ENCODE results near the gene LRRC37A. TPM values are rescaled to one million over a fixed set of nuclear protein-coding genes. Genes with fewer than 3 reads are reported as not detected.
"Not testable (repeated sequence)": the region's sequence is repeated elsewhere in the genome, so short reads cannot be mapped to it uniquely, and the experiment has no call there.

Gene LRRC37A
- total and polyA plus RNA-seq, 4 donors: 1.0 to 7.7 (median 3.4) TPM

- no peaks in the 10 kb centered on the region for H3K4me1 ChIP-seq (ENCODE audit: control insufficient read depth in 1 of 2, insufficient read depth in 2 of 2, low read length in 2 of 2)
- H3K27me3 ChIP-seq (ENCODE audit: control insufficient read depth in 1 of 2, insufficient read depth in 2 of 2, low read length in 1 of 2): no peaks in the 10 kb centered on the region
- no peak overlapping the region for H3K4me3 ChIP-seq (ENCODE audit: low read length in 2 of 2)
- no peaks in the 10 kb centered on the region for H3K9me3 ChIP-seq (ENCODE audit: control insufficient read depth, low read length)
- no peak overlapping the region for H3K27ac ChIP-seq (ENCODE audit: low read depth in 1 of 2, low read length in 2 of 2)
- intact Hi-C loops (cut with DNase I): loop anchor here in 1 of 2 donors (5.0 kb wide), 1 partner anchor 672 kb away; no protein-coding TSS in a partner anchor
- no peak for DNase-seq
- no peak for ATAC-seq (ENCODE audit: low FRiP score)
- WGBS, 2 donors: 69 to 76% methylated on average over 3 of the region's 3 CpGs
- H3K36me3 ChIP-seq (ENCODE audit: control insufficient read depth in 1 of 2, insufficient read depth in 2 of 2, low read length in 1 of 2): no peaks in the 10 kb centered on the region
These were observed 30.3 kb upstream of the LRRC37A start for GRCh38 chr17:46264456-46265198.

DNA sequence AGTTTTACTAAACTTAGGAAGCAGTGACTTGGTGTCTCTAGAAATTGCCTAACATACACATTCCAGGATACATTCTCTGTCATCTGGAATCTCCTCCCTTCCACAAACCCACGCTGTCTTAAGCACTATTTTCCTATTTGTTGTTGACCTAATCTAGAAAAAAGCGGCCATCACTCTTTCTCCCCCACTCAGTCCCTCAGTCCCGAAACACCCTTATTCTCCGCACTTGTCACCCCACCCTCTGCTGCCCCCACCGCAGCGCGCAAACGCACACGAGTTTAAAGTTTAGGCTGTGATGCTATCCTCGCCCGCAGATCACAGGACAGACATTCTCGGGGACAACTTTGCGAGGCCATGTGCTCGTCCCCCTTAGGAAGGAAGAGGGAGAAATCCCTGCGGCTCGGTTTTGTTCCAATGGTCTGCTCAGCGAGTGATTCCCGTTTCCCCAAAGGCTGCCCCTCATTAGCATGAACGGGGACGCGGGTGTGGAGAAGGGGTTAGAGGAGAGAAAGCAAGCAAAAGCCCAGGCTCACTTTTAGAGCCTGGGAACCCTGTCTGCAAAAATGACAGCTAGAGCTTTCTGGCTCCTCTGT, 28.8 kb upstream of the LRRC37A start:
- 5 to 6% methylated on average over 21 of the region's 21 CpGs for WGBS, 2 donors
- H3K27me3 ChIP-seq (ENCODE audit: control insufficient read depth in 1 of 2, insufficient read depth in 2 of 2, low read length in 1 of 2); H3K36me3 ChIP-seq (ENCODE audit: control insufficient read depth in 1 of 2, insufficient read depth in 2 of 2, low read length in 1 of 2); H3K9me3 ChIP-seq (ENCODE audit: control insufficient read depth, low read length); H3K4me1 ChIP-seq (ENCODE audit: control insufficient read depth in 1 of 2, insufficient read depth in 2 of 2, low read length in 2 of 2): not testable (repeated sequence)
- intact Hi-C loops (cut with DNase I): loop anchor here in 1 of 2 donors (5.0 kb wide), 1 partner anchor 674 kb away; no protein-coding TSS in a partner anchor
- DNase-seq (peak in 1 of 2 donors; percentile 82), ATAC-seq (ENCODE audit: low FRiP score) (peak; percentile 49)
- peak overlapping the region in 1 of 2 donors; percentile 87 for H3K27ac ChIP-seq (ENCODE audit: low read depth in 1 of 2, low read length in 2 of 2)
- H3K4me3 ChIP-seq (ENCODE audit: low read length in 2 of 2): peak overlapping the region; percentile 35 to 45

DNA sequence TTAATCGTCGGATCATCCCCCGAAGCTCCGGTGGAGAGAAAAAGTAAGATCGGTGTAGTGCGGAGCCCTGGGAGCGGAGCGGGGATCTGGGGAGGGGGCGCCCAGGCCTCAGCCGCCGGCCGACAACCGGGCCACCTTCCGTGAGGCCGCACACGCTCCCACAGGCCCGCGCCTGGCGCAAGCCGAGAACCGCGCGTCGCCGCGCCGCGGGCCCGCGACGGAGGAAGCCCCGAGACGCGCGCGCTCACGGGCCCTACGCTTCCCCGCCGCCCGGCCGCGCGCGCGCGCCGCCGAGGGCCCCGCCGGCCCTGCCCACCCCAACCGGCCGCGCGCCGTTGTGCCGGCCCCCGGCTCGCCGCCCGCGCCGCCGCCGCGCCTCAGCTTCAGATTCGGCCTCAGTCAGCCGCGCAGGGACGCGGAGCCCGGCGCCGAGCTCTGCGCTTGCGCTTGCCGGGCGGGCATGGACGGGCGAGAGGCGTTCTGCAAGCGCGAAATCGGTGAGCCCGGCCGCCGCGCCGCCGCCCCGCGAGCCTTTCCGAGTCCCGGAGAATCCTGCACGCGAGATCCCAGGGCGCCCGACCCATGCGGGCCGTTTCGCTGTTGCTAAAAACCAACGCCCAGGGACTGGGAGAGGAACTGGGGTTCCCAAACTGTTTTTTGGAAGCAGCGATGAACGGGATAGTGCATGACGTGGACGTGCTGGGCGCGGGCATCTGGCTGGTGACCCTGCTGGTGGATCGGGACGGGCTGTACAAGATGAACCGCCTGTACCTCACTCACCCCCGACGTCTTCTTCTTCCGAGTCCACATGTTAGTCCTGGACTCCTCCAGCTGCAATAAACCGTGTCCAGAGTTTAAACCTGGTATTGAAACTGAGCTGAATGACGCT, 28.0 kb upstream of the LRRC37A start:
- 0% methylated on average over 97 to 116 of the region's 116 CpGs for WGBS, 2 donors
- Histone ChIP-seq H3K36me3 (ENCODE audit: control insufficient read depth in 1 of 2, insufficient read depth in 2 of 2, low read length in 1 of 2) (no peaks in the 10 kb centered on the region), H3K9me3 (ENCODE audit: control insufficient read depth, low read length) (no peaks in the 10 kb centered on the region), H3K27me3 (ENCODE audit: control insufficient read depth in 1 of 2, insufficient read depth in 2 of 2, low read length in 1 of 2) (no peaks in the 10 kb centered on the region), H3K4me3 (ENCODE audit: low read length in 2 of 2) (peak overlapping the region; percentile 45 to 59), H3K27ac (ENCODE audit: low read depth in 1 of 2, low read length in 2 of 2) (peak overlapping the region in 1 of 2 donors; percentile 87), H3K4me1 (ENCODE audit: control insufficient read depth in 1 of 2, insufficient read depth in 2 of 2, low read length in 2 of 2) (no peaks in the 10 kb centered on the region)
- intact Hi-C loops (cut with DNase I): loop anchor here in 1 of 2 donors (5.0 kb wide), 1 partner anchor 675 kb away; no protein-coding TSS in a partner anchor
- ATAC-seq (ENCODE audit: low FRiP score): peak; percentile 95
- DNase-seq: peak; percentile 92 to 94

- WGBS, 2 donors: 80 to 82% methylated on average over 5 of the region's 5 CpGs
- intact Hi-C loops (cut with DNase I): no loop called here
- no peaks in the 10 kb centered on the region for H3K4me1 ChIP-seq (ENCODE audit: control insufficient read depth in 1 of 2, insufficient read depth in 2 of 2, low read length in 2 of 2)
These were observed 24.9 kb upstream of the LRRC37A start for GRCh38 chr17:46270032-46270431.

GRCh38 chr17:46273541-46274236, 21.2 kb upstream of the LRRC37A start:
- intact Hi-C loops (cut with DNase I): no loop called here
- H3K27me3 ChIP-seq (ENCODE audit: control insufficient read depth in 1 of 2, insufficient read depth in 2 of 2, low read length in 1 of 2): no peaks in the 10 kb centered on the region
- H3K9me3 ChIP-seq (ENCODE audit: control insufficient read depth, low read length): no peaks in the 10 kb centered on the region
- whole genome bisulfite sequencing, 2 donors: 78 to 85% methylated on average over 6 of the region's 6 CpGs
- ATAC-seq (ENCODE audit: low FRiP score) (no peak), DNase-seq (no peak)
- no peak overlapping the region for H3K27ac ChIP-seq (ENCODE audit: low read depth in 1 of 2, low read length in 2 of 2)
- no peaks in the 10 kb centered on the region for H3K36me3 ChIP-seq (ENCODE audit: control insufficient read depth in 1 of 2, insufficient read depth in 2 of 2, low read length in 1 of 2)
- no peaks in the 10 kb centered on the region for H3K4me1 ChIP-seq (ENCODE audit: control insufficient read depth in 1 of 2, insufficient read depth in 2 of 2, low read length in 2 of 2)
- H3K4me3 ChIP-seq (ENCODE audit: low read length in 2 of 2): no peak overlapping the region

More at GRCh38 chr17:46270032-46270431, 24.9 kb upstream of the LRRC37A start:
- H3K27me3 ChIP-seq (ENCODE audit: control insufficient read depth in 1 of 2, insufficient read depth in 2 of 2, low read length in 1 of 2): no peaks in the 10 kb centered on the region
- no peaks in the 10 kb centered on the region for H3K36me3 ChIP-seq (ENCODE audit: control insufficient read depth in 1 of 2, insufficient read depth in 2 of 2, low read length in 1 of 2)
- no peaks in the 10 kb centered on the region for H3K9me3 ChIP-seq (ENCODE audit: control insufficient read depth, low read length)
- no peak overlapping the region for H3K27ac ChIP-seq (ENCODE audit: low read depth in 1 of 2, low read length in 2 of 2)
- DNase-seq (no peak), ATAC-seq (ENCODE audit: low FRiP score) (no peak)
- H3K4me3 ChIP-seq (ENCODE audit: low read length in 2 of 2): no peak overlapping the region

DNA sequence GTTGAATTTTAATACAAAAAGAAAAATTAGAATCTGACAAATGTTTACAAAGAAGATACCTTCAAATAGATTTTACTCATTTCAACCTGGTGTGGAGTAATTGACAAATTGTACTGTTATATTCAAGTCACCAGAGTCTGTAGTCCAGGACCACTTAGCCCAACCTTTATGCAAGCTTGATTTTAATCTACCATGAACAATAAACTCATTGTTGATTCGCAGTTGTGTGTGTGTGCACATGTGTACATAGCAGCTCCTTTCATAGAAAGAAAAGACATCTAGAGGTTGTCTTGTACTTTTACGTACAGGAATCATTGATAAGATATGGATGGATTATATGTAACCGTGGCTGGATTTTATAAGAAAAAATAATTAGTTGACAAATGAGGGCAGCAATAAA, 20.7 kb upstream of the LRRC37A start:
- no peaks in the 10 kb centered on the region for H3K9me3 ChIP-seq (ENCODE audit: control insufficient read depth, low read length)
- no peak overlapping the region for H3K4me3 ChIP-seq (ENCODE audit: low read length in 2 of 2)
- DNase-seq (no peak), ATAC-seq (ENCODE audit: low FRiP score) (no peak)
- no peaks in the 10 kb centered on the region for H3K4me1 ChIP-seq (ENCODE audit: control insufficient read depth in 1 of 2, insufficient read depth in 2 of 2, low read length in 2 of 2)
- H3K36me3 ChIP-seq (ENCODE audit: control insufficient read depth in 1 of 2, insufficient read depth in 2 of 2, low read length in 1 of 2): no peaks in the 10 kb centered on the region
- no peak overlapping the region for H3K27ac ChIP-seq (ENCODE audit: low read depth in 1 of 2, low read length in 2 of 2)
- intact Hi-C loops (cut with DNase I): no loop called here
- no peaks in the 10 kb centered on the region for H3K27me3 ChIP-seq (ENCODE audit: control insufficient read depth in 1 of 2, insufficient read depth in 2 of 2, low read length in 1 of 2)
- WGBS, 2 donors: 89% methylated on average over 3 of the region's 3 CpGs

GRCh38 chr17:46276728-46277479, 18.0 kb upstream of the LRRC37A start:
- H3K4me1 ChIP-seq (ENCODE audit: control insufficient read depth in 1 of 2, insufficient read depth in 2 of 2, low read length in 2 of 2); H3K9me3 ChIP-seq (ENCODE audit: control insufficient read depth, low read length); H3K36me3 ChIP-seq (ENCODE audit: control insufficient read depth in 1 of 2, insufficient read depth in 2 of 2, low read length in 1 of 2); H3K27me3 ChIP-seq (ENCODE audit: control insufficient read depth in 1 of 2, insufficient read depth in 2 of 2, low read length in 1 of 2); H3K4me3 ChIP-seq (ENCODE audit: low read length in 2 of 2); intact Hi-C loops (cut with DNase I); H3K27ac ChIP-seq (ENCODE audit: low read depth in 1 of 2, low read length in 2 of 2): not testable (repeated sequence)
- peak in 1 of 2 donors; percentile 36 for DNase-seq
- 80 to 82% methylated on average over 3 of the region's 3 CpGs for WGBS, 2 donors
- peak; percentile 53 for ATAC-seq (ENCODE audit: low FRiP score)

Data from aorta (tissue), 5 donors.